HEK293 (cell line): Measurements from ENCODE around the gene TIAM2.

Experiments
- SETDB1 ChIP-seq: IDR thresholded peaks from one replicate; pipeline ENCODE4 v1.6.1; 2017; ENCODE audit warnings: mild to moderate bottlenecking, low read length, moderate library complexity, mixed read lengths; ENCODE audit not compliant: insufficient read length
- TCF7L2 ChIP-seq: IDR thresholded peaks from 2 replicates; pipeline ENCODE4 v1.6.1; 2011; ENCODE audit warnings: low read depth, mild to moderate bottlenecking, inconsistent platforms, low read length, moderate library complexity, borderline replicate concordance
- ZBTB49 ChIP-seq: fragments of 450-650 bp; formaldehyde crosslinking; IDR thresholded peaks from 2 replicates; pipeline ENCODE4 v1.5.1; 2016; ENCODE audit warnings: missing biosample characterization, missing genetic modification characterization, low read depth
- ZFP41 ChIP-seq: fragments of 450-650 bp; formaldehyde crosslinking; IDR thresholded peaks from 2 replicates; pipeline ENCODE4 v1.5.1; 2016; ENCODE audit warnings: missing biosample characterization, missing genetic modification characterization, borderline replicate concordance
- ZNF24 ChIP-seq: fragments of 450-650 bp; formaldehyde crosslinking; IDR thresholded peaks from 2 replicates; pipeline ENCODE4 v1.5.1; 2016; ENCODE audit warnings: missing biosample characterization, missing genetic modification characterization
- ZNF404 ChIP-seq: fragments of 450-650 bp; formaldehyde crosslinking; IDR thresholded peaks from 2 replicates; pipeline ENCODE4 v1.5.1; 2017; ENCODE audit warnings: missing biosample characterization, missing genetic modification characterization
- ZNF654 ChIP-seq: fragments of 450-650 bp; formaldehyde crosslinking; IDR thresholded peaks from 2 replicates; pipeline ENCODE4 v1.5.1; 2016; ENCODE audit warnings: low read depth, missing biosample characterization, missing genetic modification characterization
- ZNF664 ChIP-seq: fragments of 450-650 bp; formaldehyde crosslinking; IDR thresholded peaks from 2 replicates; pipeline ENCODE4 v1.5.1; 2016; ENCODE audit warnings: missing biosample characterization, missing genetic modification characterization
- ZNF704 ChIP-seq: fragments of 450-650 bp; formaldehyde crosslinking; IDR thresholded peaks from 2 replicates; pipeline ENCODE4 v1.5.1; 2016; ENCODE audit warnings: missing biosample characterization, missing genetic modification characterization
- ZNF707 ChIP-seq: fragments of 450-650 bp; formaldehyde crosslinking; IDR thresholded peaks from 2 replicates; pipeline ENCODE4 v1.5.1; 2016; ENCODE audit warnings: missing biosample characterization, missing genetic modification characterization
- TF ChIP-seq, protein P1 (sequence below): fragments of 450-650 bp; formaldehyde crosslinking; IDR thresholded peaks from 2 replicates; pipeline ENCODE4 v1.5.1; 2016; ENCODE audit warnings: missing biosample characterization, missing genetic modification characterization
- TF ChIP-seq, protein P2 (sequence below): fragments of 450-650 bp; formaldehyde crosslinking; IDR thresholded peaks from 2 replicates; pipeline ENCODE4 v1.5.1; 2016; ENCODE audit warnings: missing biosample characterization, missing genetic modification characterization
- TF ChIP-seq, protein P3 (sequence below): fragments of 450-650 bp; formaldehyde crosslinking; IDR thresholded peaks from 2 replicates; pipeline ENCODE4 v1.5.1; 2016; ENCODE audit warnings: missing biosample characterization, missing genetic modification characterization
- TF ChIP-seq, protein P4 (sequence below): fragments of 450-650 bp; formaldehyde crosslinking; optimal IDR thresholded peaks from 2 replicates; pipeline ENCODE3; 2016; ENCODE audit warnings: missing biosample characterization, mild to moderate bottlenecking, missing genetic modification characterization

- TF ChIP-seq, protein P1, sequence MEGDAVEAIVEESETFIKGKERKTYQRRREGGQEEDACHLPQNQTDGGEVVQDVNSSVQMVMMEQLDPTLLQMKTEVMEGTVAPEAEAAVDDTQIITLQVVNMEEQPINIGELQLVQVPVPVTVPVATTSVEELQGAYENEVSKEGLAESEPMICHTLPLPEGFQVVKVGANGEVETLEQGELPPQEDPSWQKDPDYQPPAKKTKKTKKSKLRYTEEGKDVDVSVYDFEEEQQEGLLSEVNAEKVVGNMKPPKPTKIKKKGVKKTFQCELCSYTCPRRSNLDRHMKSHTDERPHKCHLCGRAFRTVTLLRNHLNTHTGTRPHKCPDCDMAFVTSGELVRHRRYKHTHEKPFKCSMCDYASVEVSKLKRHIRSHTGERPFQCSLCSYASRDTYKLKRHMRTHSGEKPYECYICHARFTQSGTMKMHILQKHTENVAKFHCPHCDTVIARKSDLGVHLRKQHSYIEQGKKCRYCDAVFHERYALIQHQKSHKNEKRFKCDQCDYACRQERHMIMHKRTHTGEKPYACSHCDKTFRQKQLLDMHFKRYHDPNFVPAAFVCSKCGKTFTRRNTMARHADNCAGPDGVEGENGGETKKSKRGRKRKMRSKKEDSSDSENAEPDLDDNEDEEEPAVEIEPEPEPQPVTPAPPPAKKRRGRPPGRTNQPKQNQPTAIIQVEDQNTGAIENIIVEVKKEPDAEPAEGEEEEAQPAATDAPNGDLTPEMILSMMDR (tag by site-specific recombination): no peak
- TF ChIP-seq ZNF404: no peak
- TF ChIP-seq, protein P2, sequence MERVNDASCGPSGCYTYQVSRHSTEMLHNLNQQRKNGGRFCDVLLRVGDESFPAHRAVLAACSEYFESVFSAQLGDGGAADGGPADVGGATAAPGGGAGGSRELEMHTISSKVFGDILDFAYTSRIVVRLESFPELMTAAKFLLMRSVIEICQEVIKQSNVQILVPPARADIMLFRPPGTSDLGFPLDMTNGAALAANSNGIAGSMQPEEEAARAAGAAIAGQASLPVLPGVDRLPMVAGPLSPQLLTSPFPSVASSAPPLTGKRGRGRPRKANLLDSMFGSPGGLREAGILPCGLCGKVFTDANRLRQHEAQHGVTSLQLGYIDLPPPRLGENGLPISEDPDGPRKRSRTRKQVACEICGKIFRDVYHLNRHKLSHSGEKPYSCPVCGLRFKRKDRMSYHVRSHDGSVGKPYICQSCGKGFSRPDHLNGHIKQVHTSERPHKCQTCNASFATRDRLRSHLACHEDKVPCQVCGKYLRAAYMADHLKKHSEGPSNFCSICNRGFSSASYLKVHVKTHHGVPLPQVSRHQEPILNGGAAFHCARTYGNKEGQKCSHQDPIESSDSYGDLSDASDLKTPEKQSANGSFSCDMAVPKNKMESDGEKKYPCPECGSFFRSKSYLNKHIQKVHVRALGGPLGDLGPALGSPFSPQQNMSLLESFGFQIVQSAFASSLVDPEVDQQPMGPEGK (tag by site-specific recombination): no peak
- TF ChIP-seq, protein P3, sequence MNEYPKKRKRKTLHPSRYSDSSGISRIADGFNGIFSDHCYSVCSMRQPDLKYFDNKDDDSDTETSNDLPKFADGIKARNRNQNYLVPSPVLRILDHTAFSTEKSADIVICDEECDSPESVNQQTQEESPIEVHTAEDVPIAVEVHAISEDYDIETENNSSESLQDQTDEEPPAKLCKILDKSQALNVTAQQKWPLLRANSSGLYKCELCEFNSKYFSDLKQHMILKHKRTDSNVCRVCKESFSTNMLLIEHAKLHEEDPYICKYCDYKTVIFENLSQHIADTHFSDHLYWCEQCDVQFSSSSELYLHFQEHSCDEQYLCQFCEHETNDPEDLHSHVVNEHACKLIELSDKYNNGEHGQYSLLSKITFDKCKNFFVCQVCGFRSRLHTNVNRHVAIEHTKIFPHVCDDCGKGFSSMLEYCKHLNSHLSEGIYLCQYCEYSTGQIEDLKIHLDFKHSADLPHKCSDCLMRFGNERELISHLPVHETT: no peak
- no peak for TF ChIP-seq ZNF704 (tag by site-specific recombination)
- TF ChIP-seq TCF7L2: no peak
- TF ChIP-seq, protein P4, sequence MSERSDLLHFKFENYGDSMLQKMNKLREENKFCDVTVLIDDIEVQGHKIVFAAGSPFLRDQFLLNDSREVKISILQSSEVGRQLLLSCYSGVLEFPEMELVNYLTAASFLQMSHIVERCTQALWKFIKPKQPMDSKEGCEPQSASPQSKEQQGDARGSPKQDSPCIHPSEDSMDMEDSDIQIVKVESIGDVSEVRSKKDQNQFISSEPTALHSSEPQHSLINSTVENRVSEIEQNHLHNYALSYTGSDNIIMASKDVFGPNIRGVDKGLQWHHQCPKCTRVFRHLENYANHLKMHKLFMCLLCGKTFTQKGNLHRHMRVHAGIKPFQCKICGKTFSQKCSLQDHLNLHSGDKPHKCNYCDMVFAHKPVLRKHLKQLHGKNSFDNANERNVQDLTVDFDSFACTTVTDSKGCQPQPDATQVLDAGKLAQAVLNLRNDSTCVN (tag by site-specific recombination): no peak
- TF ChIP-seq ZNF664 (tag by site-specific recombination): no peak
- TF ChIP-seq ZFP41 (tag by site-specific recombination): no peak
- TF ChIP-seq ZNF654 (tag by site-specific recombination): no peak
- TF ChIP-seq SETDB1: no peak
- no peak for TF ChIP-seq ZNF24 (tag by site-specific recombination)
- TF ChIP-seq ZBTB49 (tag by site-specific recombination): no peak
- no peak for TF ChIP-seq ZNF707 (tag by site-specific recombination)
Observed at GRCh38 chr6:155047523-155047922, 52.4 kb downstream of the TIAM2 start.
